ENCODE measurements around the gene ENOSF1. TPM values are rescaled to one million over a fixed set of nuclear protein-coding genes. Genes with fewer than 3 reads are reported as not detected.

Gene ENOSF1
- polyA plus RNA-seq, 3 donors: 69.5 to 133 (median 114) TPM

Other genes starting within 250 kb of the ENOSF1 start
- 10 to 100 TPM; 26.3 to 28.9 (median 28.3) TPM for gene COLEC12, start 211.9 kb downstream of the ENOSF1 start, polyA plus RNA-seq (ENCODE audit: insufficient read length in 3 of 3)
- not detected for gene CETN1, start 132.2 kb downstream of the ENOSF1 start, polyA plus RNA-seq (ENCODE audit: insufficient read length in 3 of 3)
- 10 to 100 TPM; 11.9 to 18.0 (median 17.1) TPM for gene CLUL1, start 115.6 kb downstream of the ENOSF1 start, polyA plus RNA-seq (ENCODE audit: insufficient read length in 3 of 3)
- gene TYMS, start 55.0 kb downstream of the ENOSF1 start, polyA plus RNA-seq (ENCODE audit: insufficient read length in 3 of 3): 100 to 1,000 TPM; 114 to 155 (median 150) TPM
- gene YES1, start 99.6 kb upstream of the ENOSF1 start, polyA plus RNA-seq (ENCODE audit: insufficient read length in 3 of 3): 10 to 100 TPM; 67.1 to 76.0 (median 68.2) TPM
- under 1 TPM; 0.08 to 0.21 (median 0.19) TPM for gene ADCYAP1, start 192.2 kb upstream of the ENOSF1 start, polyA plus RNA-seq (ENCODE audit: insufficient read length in 3 of 3)

All from renal cortex interstitium (tissue), 3 donors.